Neural cell (in vitro differentiated cells): Measurements from ENCODE around the gene COMT.
A peak's percentile ranks its signal among the peaks of the same experiment; 100 is the strongest.

Experiments used
- CTCF ChIP-seq: fragments of 450-650 bp; IDR thresholded peaks from 2 replicates; pipeline ENCODE4 v1.5.1; 2014; ENCODE audit warnings: antibody characterized with exemption, mild to moderate bottlenecking, moderate library complexity; ENCODE audit not compliant: poor library complexity, severe bottlenecking
- EP300 ChIP-seq: fragments of 450-650 bp; conservative IDR thresholded peaks from 2 replicates; pipeline ENCODE4 v1.6.1; 2014; ENCODE audit warnings: antibody characterized with exemption, mild to moderate bottlenecking, moderate library complexity; ENCODE audit not compliant: poor library complexity, severe bottlenecking
- EZH2 ChIP-seq: fragments of 200-600, 300-800 bp; shearing (Covaris generic), sonication (generic); IDR thresholded peaks from 2 replicates; pipeline ENCODE4 v1.6.1; 2014; ENCODE audit warnings: antibody characterized with exemption, low read length, borderline replicate concordance, mild to moderate bottlenecking; ENCODE audit not compliant: insufficient read depth, poor library complexity, severe bottlenecking
- POLR2AphosphoS5 ChIP-seq: IDR thresholded peaks from 2 replicates; pipeline ENCODE4 v1.6.1; 2012
- RAD21 ChIP-seq: fragments of 450-650 bp; conservative IDR thresholded peaks from 2 replicates; pipeline ENCODE4 v1.6.1; 2014; ENCODE audit warnings: antibody characterized with exemption, mild to moderate bottlenecking, moderate library complexity
- REST ChIP-seq: IDR thresholded peaks from 2 replicates; pipeline ENCODE4 v1.6.1; 2012; ENCODE audit warnings: borderline replicate concordance
- SMC3 ChIP-seq: fragments of 450-650 bp; conservative IDR thresholded peaks from 2 replicates; pipeline ENCODE4 v1.6.1; 2014; ENCODE audit warnings: antibody characterized with exemption, mild to moderate bottlenecking, moderate library complexity; ENCODE audit not compliant: poor library complexity

GRCh38 chr22:19970479-19971275 lies 29.1 kb downstream of the COMT start:
- TF ChIP-seq RAD21 (peak; percentile 71), EZH2 (no peak), CTCF (peak; percentile 67), REST (no peak), POLR2AphosphoS5 (no peak), EP300 (no peak), SMC3 (peak; percentile 69)
